OCI-LY3 (cell line): ENCODE data around the gene KRT4.
"Not testable (repeated sequence)": the region's sequence is repeated elsewhere in the genome, so short reads cannot be mapped to it uniquely, and the experiment has no call there.

Experiments
- H2AFZ ChIP-seq: fragments of 200-600, 300-600 bp; shearing (Covaris generic); 2 replicates; pipeline ENCODE4 v1.6.0; 2014; ENCODE audit warnings: antibody characterized with exemption, low read depth, low read length
- H3K27ac ChIP-seq: fragments of 200-600, 300-600 bp; sonication (generic); 2 replicates; pipeline ENCODE4 v1.5.1; 2014; ENCODE audit warnings: mild to moderate bottlenecking, low read length, moderate library complexity, mixed read lengths
- H3K27me3 ChIP-seq: fragments of 200-600, 300-600 bp; sonication (generic); 2 replicates; pipeline ENCODE4 v1.6.1; 2014; ENCODE audit warnings: low read depth, low read length, mixed read lengths
- H3K36me3 ChIP-seq: fragments of 200-600, 300-600 bp; sonication (generic); replicated peaks from 2 replicates; pipeline ENCODE3; 2014; ENCODE audit warnings: low read depth, low read length, mixed read lengths
- H3K4me1 ChIP-seq: fragments of 300-600, 200-600 bp; sonication (generic); 2 replicates; pipeline ENCODE4 v1.6.1; 2014; ENCODE audit warnings: low read length, mixed read lengths
- H3K4me2 ChIP-seq: fragments of 200-600, 300-600 bp; sonication (generic); 2 replicates; pipeline ENCODE4 v1.6.1; 2014; ENCODE audit warnings: low read length, mixed read lengths
- H3K4me3 ChIP-seq: fragments of 300-600, 200-600 bp; sonication (generic); 2 replicates; pipeline ENCODE4 v1.5.1; 2014; ENCODE audit warnings: antibody characterized with exemption, mild to moderate bottlenecking, low read length, moderate library complexity
- H3K79me2 ChIP-seq: fragments of 300-600, 200-600 bp; shearing (Covaris generic); 2 replicates; pipeline ENCODE4 v1.6.1; 2014; ENCODE audit warnings: mild to moderate bottlenecking, low read length, mixed read lengths
- H3K9ac ChIP-seq: fragments of 300-600, 200-600 bp; shearing (Covaris generic); 2 replicates; pipeline ENCODE4 v1.6.0; 2014; ENCODE audit warnings: mild to moderate bottlenecking, low read length, moderate library complexity
- H3K9me3 ChIP-seq: fragments of 200-600, 300-600 bp; shearing (Covaris generic); 2 replicates; pipeline ENCODE4 v1.6.1; 2014; ENCODE audit warnings: low read length, mixed read lengths; ENCODE audit not compliant: insufficient read depth
- H4K20me1 ChIP-seq: fragments of 200-600, 300-600 bp; sonication (generic); 2 replicates; pipeline ENCODE4 v1.6.1; 2016; ENCODE audit warnings: low read length, mixed read lengths; ENCODE audit not compliant: insufficient read depth
- EZH2phosphoT487 ChIP-seq: fragments of 200-600 bp; shearing (Covaris generic); IDR thresholded peaks from 2 replicates; pipeline ENCODE4 v1.6.1; 2018; ENCODE audit warnings: antibody characterized with exemption, mixed run types, low read depth
- TF ChIP-seq, protein P1 (sequence below): fragments of 200-600, 300-600 bp; sonication (generic); IDR thresholded peaks from 2 replicates; pipeline ENCODE4 v1.5.1; 2014; ENCODE audit warnings: antibody characterized with exemption, low read length, low read depth

Gene KRT4

DNA sequence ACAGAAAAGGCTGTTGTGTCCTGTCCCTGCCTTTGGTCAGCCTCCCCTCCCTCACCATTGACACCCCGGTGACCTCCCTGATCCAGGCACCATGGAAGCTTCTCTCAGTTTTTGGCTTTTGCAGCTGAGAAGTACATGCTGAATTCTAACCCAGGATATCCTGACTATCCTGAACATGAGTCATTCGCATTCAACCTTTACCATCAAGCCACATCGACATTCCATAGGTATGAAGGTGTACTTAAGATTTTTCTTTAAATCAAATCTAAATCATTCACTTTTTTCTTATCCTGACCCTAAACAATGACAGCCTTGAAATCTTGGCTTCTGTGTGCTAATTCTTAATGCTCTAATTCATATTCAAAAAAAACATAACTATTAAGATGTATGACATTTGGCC is 43.6 kb upstream of the KRT4 start:
- Histone ChIP-seq H3K4me3 (no peak overlapping the region), H3K9ac (no peak overlapping the region), H3K27me3 (peaks cover 12% of the 10 kb centered on the region; the same call in 1 of the 2 replicates), H2AFZ (no peak overlapping the region), H3K4me1 (no peaks in the 10 kb centered on the region), H3K27ac (no peak overlapping the region), H4K20me1 (no peaks in the 10 kb centered on the region), H3K9me3 (no peaks in the 10 kb centered on the region), H3K79me2 (no peaks in the 10 kb centered on the region), H3K36me3 (no peaks in the 10 kb centered on the region), H3K4me2 (no peak overlapping the region)
- TF ChIP-seq EZH2phosphoT487: no peak
- TF ChIP-seq, protein P1, sequence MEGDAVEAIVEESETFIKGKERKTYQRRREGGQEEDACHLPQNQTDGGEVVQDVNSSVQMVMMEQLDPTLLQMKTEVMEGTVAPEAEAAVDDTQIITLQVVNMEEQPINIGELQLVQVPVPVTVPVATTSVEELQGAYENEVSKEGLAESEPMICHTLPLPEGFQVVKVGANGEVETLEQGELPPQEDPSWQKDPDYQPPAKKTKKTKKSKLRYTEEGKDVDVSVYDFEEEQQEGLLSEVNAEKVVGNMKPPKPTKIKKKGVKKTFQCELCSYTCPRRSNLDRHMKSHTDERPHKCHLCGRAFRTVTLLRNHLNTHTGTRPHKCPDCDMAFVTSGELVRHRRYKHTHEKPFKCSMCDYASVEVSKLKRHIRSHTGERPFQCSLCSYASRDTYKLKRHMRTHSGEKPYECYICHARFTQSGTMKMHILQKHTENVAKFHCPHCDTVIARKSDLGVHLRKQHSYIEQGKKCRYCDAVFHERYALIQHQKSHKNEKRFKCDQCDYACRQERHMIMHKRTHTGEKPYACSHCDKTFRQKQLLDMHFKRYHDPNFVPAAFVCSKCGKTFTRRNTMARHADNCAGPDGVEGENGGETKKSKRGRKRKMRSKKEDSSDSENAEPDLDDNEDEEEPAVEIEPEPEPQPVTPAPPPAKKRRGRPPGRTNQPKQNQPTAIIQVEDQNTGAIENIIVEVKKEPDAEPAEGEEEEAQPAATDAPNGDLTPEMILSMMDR: no peak

DNA sequence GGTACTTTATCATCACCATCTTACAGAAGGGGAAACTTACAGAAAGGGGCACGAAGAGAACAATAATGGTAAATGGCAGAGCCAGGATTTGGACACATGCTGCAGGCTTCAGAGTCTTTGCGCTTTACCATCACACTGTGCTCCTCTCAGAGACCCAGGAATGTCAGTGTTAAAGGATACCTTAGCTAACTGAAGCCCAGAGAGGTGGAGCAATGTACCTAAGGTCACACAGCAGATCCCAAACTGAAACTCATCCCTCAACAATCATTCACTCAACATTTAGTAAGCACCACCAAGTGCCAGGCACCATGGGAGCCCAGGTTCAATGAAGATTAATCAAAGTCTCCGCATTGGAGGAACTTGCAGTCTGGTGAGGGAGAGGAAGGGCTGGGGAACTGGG is 42.9 kb upstream of the KRT4 start:
- H3K4me1 ChIP-seq: no peaks in the 10 kb centered on the region
- no peaks in the 10 kb centered on the region for H4K20me1 ChIP-seq
- H3K4me2 ChIP-seq: no peak overlapping the region
- no peaks in the 10 kb centered on the region for H3K79me2 ChIP-seq
- H3K9me3 ChIP-seq: no peaks in the 10 kb centered on the region
- H2AFZ ChIP-seq: no peak overlapping the region
- no peaks in the 10 kb centered on the region for H3K36me3 ChIP-seq
- H3K4me3 ChIP-seq: no peak overlapping the region
- H3K27ac ChIP-seq: no peak overlapping the region
- no peak for TF ChIP-seq EZH2phosphoT487
- TF ChIP-seq, protein P1: no peak
- peaks cover 14% of the 10 kb centered on the region for H3K27me3 ChIP-seq
- H3K9ac ChIP-seq: no peak overlapping the region

DNA sequence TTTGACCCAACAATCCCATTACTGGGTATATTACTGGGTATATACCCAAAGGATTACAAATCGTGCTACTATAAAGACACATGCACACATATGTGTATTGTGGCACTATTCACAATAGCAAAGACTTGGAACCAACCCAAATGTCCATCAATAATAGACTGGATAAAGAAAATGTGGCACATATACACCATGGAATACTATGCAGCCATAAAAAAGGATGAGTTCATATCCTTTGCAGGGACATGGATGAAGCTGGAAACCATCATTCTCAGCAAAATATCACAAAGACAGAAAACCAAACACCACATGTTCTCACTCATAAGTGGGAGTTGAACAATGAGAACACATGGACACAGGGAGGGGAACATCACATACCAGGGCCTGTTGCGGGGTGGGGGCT is 42.2 kb upstream of the KRT4 start:
- not testable (repeated sequence) for H2AFZ ChIP-seq, H3K79me2 ChIP-seq, H3K36me3 ChIP-seq, H3K9me3 ChIP-seq, H3K4me1 ChIP-seq, H4K20me1 ChIP-seq, H3K9ac ChIP-seq, H3K4me3 ChIP-seq, H3K4me2 ChIP-seq, H3K27ac ChIP-seq
- H3K27me3 ChIP-seq: peaks cover 17% of the 10 kb centered on the region

DNA sequence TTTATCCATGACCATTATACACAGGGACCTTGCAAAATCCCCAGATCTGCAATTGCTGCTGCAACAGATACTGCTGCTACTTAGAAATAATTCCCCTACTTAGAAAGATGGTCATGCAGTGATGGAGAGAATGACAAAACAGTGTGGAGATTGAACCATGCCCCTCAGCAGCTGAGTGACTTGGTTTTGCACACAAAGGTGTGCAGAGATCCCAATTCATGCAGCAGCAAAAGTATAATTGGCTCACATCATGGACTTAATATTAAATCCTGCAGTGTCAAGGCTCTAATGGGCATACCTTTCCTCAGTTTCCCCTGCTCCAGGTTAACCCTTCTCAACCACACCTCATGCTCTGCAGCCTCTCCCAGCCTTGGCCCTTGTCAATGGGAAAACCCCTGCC is 37.9 kb upstream of the KRT4 start:
- H3K27ac ChIP-seq: no peak overlapping the region
- H3K9me3 ChIP-seq: no peaks in the 10 kb centered on the region
- H3K36me3 ChIP-seq: no peaks in the 10 kb centered on the region
- H3K4me1 ChIP-seq: no peaks in the 10 kb centered on the region
- no peak overlapping the region for H3K4me3 ChIP-seq
- H3K4me2 ChIP-seq: no peak overlapping the region
- TF ChIP-seq EZH2phosphoT487: no peak
- TF ChIP-seq, protein P1: no peak
- H3K27me3 ChIP-seq: peaks cover 10% of the 10 kb centered on the region
- H3K9ac ChIP-seq: no peak overlapping the region
- no peaks in the 10 kb centered on the region for H3K79me2 ChIP-seq
- H2AFZ ChIP-seq: no peak overlapping the region
- H4K20me1 ChIP-seq: no peaks in the 10 kb centered on the region

DNA sequence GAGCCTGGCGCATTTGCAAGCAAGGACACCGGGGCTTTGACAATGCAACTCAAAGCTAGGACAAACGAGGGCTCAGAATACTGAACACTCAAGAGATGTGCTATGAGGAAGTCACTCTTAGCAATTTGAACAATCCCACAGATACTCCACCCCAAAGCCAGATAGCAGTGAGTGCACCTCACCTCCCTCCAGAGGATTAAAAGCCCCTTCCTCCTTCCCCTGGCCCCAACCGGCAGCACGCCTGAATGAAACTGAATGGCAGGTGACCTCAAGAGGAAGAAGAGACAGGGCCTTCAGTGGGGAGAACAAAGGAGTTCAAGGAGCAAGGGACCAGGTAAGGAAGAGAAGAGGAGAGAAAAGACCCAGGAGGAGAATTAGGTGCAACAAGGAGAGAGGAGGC is 36.8 kb upstream of the KRT4 start:
- peaks cover 10% of the 10 kb centered on the region for H3K27me3 ChIP-seq
- no peaks in the 10 kb centered on the region for H3K9me3 ChIP-seq

More for the DNA sequence above, 36.8 kb upstream of the KRT4 start:
- Histone ChIP-seq H3K4me3 (no peak overlapping the region), H3K9ac (no peak overlapping the region), H4K20me1 (no peaks in the 10 kb centered on the region), H3K36me3 (no peaks in the 10 kb centered on the region), H3K27ac (no peak overlapping the region), H3K79me2 (no peaks in the 10 kb centered on the region), H3K4me1 (no peaks in the 10 kb centered on the region), H2AFZ (no peak overlapping the region), H3K4me2 (no peak overlapping the region)
- TF ChIP-seq, protein P1: no peak
- no peak for TF ChIP-seq EZH2phosphoT487
